Stimulated activated CD8-positive, alpha-beta memory T cell treated with anti-CD3 and anti-CD28 coated beads, Interleukin-15, amount 100 ng/mL, for 4 hours (primary cell): ENCODE data around the gene HSPB3.
"Not testable (repeated sequence)": the region's sequence is repeated elsewhere in the genome, so short reads cannot be mapped to it uniquely, and the experiment has no call there.

Source experiments
- DNase-seq, 2 donors: peaks; one replicate each; pipeline ENCODE4 v3.0.0-alpha.2; 2020; ENCODE audit warnings: low read depth in 2 of 2

HSPB3 gene

GRCh38 chr5:54455413-54456157 is at the start of gene HSPB3:
Gene HSPB3, plus strand, starts transcription at chr5:54455699. Its CDS starts 91 bp downstream, at chr5:54455790.
- no peak for DNase-seq

GRCh38 chr5:54411176-54411575 is 44.3 kb upstream of the HSPB3 start:
- DNase-seq: no peak

GRCh38 chr5:54412913-54413312 is 42.6 kb upstream of the HSPB3 start:
- no peak for DNase-seq

- no peak for DNase-seq
Observed at GRCh38 chr5:54415147-54415546, 40.4 kb upstream of the HSPB3 start.

- DNase-seq: no peak
Observed at GRCh38 chr5:54415896-54416601, 39.5 kb upstream of the HSPB3 start.

GRCh38 chr5:54419573-54420423 is 35.7 kb upstream of the HSPB3 start:
- DNase-seq: not testable (repeated sequence)

- DNase-seq: not testable (repeated sequence)
Observed at GRCh38 chr5:54420511-54420910, 35.0 kb upstream of the HSPB3 start.

- DNase-seq: no peak
Observed at GRCh38 chr5:54421976-54422375, 33.5 kb upstream of the HSPB3 start.

GRCh38 chr5:54425258-54425657 is 30.2 kb upstream of the HSPB3 start:
- no peak for DNase-seq

GRCh38 chr5:54426209-54426608 is 29.3 kb upstream of the HSPB3 start:
- no peak for DNase-seq

GRCh38 chr5:54434650-54435049 is 20.8 kb upstream of the HSPB3 start:
- DNase-seq: not testable (repeated sequence)

- no peak for DNase-seq
Observed at GRCh38 chr5:54438620-54439389, 16.7 kb upstream of the HSPB3 start.

- no peak for DNase-seq
Observed at GRCh38 chr5:54440456-54440893, 15.0 kb upstream of the HSPB3 start.

- DNase-seq: no peak
Observed at GRCh38 chr5:54442271-54442670, 13.2 kb upstream of the HSPB3 start.

- no peak for DNase-seq
Observed at GRCh38 chr5:54443270-54443669, 12.2 kb upstream of the HSPB3 start.

GRCh38 chr5:54445691-54446378 is 9.7 kb upstream of the HSPB3 start:
- no peak for DNase-seq

- DNase-seq: no peak
Observed at GRCh38 chr5:54446379-54446732, 9.1 kb upstream of the HSPB3 start.

- no peak for DNase-seq
Observed at GRCh38 chr5:54449923-54450322, 5.6 kb upstream of the HSPB3 start.

GRCh38 chr5:54450542-54450941 is 5.0 kb upstream of the HSPB3 start:
- no peak for DNase-seq

GRCh38 chr5:54453046-54453445 is 2.5 kb upstream of the HSPB3 start:
- DNase-seq: no peak

- DNase-seq: no peak
Observed at GRCh38 chr5:54454602-54455001, 897 bp upstream of the HSPB3 start.
